Stimulated activated naive CD4-positive, alpha-beta T cell (primary cell): ENCODE measurements around the gene SHKBP1.
"Not testable (repeated sequence)": the region's sequence is repeated elsewhere in the genome, so short reads cannot be mapped to it uniquely, and the experiment has no call there.

Source experiments
- DNase-seq, 6 experiments: peaks; one replicate each; lab custom pipeline; 2025; lab: John Stamatoyannopoulos, UW

SHKBP1 gene

GRCh38 chr19:40617961-40618360, 41.3 kb downstream of the SHKBP1 start:
- DNase-seq = no peak

DNA sequence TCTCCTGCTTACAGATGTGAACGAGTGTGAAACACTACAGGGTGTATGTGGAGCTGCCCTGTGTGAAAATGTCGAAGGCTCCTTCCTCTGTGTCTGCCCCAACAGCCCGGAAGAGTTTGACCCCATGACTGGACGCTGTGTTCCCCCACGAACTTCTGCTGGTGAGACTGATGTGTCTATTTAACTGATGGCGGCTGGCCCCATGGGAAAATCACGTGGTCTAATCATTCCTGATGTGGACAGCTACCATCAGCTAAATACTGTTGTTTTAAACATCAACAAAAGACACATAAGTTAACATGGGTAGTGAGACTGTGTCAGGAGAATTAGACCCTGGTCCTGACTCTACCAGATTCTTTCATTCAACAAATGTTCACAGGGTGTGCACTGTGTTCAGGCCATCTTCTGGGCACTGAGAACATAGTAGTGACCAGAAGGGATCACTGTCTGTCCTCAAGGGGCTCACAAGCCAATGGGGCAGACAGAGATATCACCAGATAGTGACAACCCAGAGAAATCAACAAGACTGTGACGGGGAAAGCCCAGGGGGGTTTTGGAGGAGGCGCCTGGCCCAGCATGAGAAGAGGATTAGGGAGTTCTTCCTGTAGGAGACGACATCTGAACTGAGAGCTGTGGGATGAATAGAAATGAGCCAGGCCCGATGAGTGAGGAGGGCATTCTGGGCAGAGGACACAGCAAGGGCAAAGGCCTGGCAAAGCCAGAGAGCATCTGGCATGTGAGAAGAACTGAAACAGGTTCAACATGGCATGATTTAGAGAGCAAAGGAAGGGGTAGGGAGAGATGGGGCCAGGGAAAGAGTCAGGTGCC, 42.9 kb downstream of the SHKBP1 start:
- DNase-seq = no peak

DNA sequence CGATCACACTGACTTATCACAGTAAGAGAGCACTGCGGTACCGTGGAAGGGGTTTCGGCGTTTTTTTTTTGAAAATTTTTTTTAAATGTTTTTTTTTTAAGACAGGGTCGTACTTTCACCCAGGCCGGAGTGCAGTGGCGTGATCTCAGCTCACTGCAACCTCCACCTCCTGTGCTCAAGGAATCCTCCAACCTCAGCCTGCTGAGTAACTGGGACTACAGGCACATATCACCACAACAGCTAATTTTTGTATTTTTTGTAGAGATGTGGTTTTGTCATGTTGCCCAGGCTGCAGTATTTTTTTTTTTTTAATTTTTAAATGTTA, 43.5 kb downstream of the SHKBP1 start:
- no peak for DNase-seq

GRCh38 chr19:40621283-40621682, 44.6 kb downstream of the SHKBP1 start:
- no peak for DNase-seq

DNA sequence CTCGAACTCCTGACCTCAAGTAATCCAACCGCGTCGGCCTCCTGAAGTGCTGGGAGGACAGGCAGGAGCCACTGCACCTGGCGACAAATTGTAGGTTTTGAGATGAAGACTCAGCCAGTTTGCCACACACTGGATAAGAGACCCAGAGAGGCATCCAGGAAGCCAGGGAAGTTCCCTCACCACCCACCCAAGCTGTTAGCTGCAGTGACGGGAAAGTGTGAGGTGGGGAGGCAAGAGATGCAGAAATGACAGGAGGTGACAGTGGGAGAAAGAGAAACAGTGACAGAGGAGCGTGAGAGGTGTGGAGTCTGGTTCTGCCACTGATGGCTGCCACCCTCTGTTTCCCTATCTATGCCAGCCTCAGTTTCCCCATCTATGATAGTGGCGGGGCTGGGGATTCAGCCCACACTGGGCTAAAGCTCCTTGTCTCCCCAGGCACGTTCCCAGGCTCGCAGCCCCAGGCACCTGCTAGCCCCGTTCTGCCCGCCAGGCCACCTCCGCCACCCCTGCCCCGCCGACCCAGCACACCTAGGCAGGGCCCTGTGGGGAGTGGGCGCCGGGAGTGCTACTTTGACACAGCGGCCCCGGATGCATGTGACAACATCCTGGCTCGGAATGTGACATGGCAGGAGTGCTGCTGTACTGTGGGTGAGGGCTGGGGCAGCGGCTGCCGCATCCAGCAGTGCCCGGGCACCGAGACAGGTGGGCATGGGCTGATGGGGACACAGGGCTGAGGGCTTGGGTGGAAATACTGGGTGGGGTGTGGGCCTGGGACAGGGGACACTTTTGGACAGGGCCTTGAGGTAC, 45.5 kb downstream of the SHKBP1 start:
- no peak for DNase-seq

- DNase-seq = no peak
These were observed 46.1 kb downstream of the SHKBP1 start for GRCh38 chr19:40622773-40623075.

DNA sequence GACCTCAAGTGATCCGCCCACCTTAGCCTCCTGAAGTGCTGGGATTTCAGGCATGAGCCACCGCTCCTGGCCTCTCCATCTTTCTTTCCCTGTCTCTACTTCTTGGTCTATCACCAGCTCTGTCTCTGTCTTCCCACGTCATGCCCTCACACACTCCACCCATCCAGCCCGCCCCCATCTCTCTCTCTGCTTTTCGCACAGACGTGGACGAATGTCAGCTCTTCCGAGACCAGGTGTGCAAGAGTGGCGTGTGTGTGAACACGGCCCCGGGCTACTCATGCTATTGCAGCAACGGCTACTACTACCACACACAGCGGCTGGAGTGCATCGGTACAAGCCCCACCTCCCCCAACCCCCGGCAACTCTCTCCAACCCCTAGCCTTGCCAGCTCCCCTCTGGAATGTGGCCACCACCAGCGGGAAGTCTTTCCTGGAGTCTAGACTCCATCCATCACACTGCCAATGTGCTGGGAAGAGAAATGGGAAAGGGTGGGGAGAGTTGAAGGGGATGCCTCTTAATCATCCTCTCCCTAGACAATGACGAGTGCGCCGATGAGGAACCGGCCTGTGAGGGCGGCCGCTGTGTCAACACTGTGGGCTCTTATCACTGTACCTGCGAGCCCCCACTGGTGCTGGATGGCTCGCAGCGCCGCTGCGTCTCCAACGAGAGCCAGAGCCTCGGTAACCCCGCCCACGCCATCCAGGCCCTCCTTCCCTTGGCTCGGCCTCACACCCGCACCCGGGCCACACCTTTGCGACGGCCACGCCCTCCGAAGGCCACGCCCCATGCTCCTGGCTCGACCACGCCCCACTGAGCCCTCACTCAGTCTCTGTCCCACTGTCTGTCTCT, 47.0 kb downstream of the SHKBP1 start:
- no peak for DNase-seq

DNA sequence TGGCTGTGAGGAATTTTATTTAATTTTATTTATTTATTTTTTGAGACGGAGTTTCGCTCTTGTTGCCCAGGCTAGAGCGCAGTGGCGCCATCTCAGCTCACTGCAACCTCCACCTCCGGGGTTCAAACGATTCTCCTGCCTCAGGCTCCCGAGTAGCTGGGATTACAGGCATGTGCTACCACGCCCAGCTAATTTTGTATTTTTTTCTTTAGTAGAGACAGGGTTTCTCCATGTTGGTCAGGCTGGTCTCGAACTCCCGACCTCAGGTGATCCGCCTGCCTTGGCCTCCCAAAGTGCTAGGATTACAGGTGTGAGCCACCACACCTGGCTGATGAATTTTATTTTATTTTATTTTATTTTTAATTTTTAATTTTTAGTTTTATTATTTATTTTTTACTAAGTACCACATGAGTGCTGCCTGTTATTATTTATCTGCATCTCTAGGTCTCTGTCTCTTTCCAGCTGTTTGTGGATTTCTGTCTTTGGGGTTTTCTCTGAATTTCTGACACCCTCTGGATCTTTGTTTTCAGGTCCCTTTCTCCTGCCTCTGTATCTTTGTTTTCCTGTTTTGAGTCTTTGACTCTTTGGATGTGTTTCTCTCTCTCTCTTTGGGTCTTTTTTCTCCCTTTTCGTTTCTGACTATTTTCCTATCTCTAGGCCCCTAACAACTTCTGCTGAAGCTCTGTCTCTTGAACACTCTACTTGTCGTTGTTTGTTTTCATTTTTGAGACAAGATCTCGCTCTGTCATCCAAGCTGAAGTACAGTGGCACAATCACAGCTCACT, 47.9 kb downstream of the SHKBP1 start:
- DNase-seq = not testable (repeated sequence)

DNA sequence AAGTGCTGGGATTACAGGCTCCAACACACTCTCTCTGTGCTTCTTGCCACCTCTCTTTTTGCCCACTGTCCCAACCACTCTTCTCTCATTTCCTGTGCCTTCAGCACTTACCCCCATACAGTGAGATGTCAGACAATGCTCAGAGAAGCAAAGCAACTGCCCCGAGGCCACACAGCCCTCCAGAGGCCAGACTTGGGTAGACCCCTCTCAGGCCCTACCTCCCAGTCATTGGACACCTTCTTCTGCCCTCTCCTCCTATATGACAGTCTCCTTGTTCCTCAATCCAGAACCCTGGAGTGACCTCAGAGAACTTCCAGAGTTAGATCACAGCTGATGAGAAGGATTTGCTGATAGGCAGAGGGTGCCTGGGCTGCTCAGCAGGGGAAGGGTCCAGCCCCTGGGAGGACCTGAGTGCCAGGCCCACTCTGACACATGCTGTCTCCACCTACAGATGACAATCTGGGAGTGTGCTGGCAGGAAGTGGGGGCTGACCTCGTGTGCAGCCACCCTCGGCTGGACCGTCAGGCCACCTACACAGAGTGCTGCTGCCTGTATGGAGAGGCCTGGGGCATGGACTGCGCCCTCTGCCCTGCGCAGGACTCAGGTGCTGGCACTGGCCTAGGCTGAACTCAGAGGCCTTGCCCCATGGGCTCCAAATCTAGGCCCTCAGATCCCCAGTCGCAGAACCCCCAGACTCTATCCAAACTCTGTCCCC, 48.9 kb downstream of the SHKBP1 start:
- DNase-seq = no peak

- DNase-seq = no peak
These were observed 50.2 kb downstream of the SHKBP1 start for GRCh38 chr19:40626918-40627317.

DNA sequence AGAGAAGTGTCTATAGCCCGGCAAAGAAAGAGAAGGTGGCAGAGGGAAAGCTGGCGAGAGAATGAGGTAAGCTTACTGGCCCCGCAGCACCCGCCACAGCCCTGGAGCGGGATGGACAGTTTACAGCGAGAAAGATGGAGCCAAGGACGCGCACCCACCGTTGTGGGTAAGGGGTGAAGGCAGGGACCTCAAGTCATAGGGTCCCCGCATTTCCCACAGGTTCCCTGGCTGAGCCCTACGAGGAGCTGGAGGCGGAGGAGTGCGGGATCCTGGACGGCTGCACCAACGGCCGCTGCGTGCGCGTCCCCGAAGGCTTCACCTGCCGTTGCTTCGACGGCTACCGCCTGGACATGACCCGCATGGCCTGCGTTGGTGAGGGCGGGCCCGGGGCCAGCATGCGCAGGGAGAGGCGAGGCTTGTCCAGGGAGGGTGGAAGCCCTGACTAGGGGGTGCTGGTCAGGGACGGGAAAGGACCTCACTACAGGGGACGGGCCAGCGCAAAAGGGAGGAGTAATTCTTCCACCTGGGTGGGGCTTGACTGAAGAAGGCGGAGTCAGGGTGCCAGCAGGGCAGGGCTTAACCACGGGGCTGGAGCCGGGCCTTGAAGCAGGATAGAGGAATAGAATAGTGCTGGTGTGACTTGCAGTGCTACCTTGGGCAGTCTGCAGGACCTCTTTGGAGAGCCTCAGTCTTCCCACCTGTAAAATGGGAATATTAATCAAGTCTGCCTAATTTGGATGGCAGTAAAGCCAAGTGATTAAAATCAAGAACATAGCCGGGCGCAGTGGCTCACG, 51.0 kb downstream of the SHKBP1 start:
- no peak for DNase-seq

- no peak for DNase-seq
These were observed 52.7 kb downstream of the SHKBP1 start for GRCh38 chr19:40629346-40629745.

DNA sequence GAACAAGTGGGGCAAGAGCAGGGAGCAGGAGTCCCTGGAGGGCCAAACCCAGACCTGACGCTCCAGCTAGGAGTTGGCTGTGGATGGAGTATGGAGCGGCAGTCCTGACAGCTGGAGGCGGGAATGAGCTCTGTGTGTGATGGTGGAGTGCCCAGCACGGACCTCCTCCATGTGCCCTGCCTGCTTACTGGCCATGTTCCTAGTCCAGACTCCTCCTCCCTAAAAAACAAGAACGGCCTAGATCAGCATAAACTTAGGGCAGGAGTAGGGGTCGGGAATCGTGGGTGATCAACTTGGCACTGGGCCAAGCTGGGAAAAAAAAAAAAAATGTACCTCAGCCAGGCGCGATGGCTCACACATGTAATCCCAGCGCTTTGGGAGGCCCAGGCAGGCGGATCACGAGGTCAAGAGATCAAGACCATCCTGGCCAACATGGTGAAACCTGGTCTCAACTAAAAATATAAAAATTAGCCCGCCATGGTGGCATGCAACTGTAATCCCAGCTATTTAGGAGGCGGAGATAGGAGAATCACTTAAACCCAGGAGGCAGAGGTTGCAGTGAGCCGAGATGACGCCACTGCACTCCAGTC, 54.0 kb downstream of the SHKBP1 start:
- DNase-seq = no peak

GRCh38 chr19:40632311-40633036, 55.8 kb downstream of the SHKBP1 start:
- DNase-seq = no peak

GRCh38 chr19:40633207-40633606, 56.5 kb downstream of the SHKBP1 start:
- no peak for DNase-seq

DNA sequence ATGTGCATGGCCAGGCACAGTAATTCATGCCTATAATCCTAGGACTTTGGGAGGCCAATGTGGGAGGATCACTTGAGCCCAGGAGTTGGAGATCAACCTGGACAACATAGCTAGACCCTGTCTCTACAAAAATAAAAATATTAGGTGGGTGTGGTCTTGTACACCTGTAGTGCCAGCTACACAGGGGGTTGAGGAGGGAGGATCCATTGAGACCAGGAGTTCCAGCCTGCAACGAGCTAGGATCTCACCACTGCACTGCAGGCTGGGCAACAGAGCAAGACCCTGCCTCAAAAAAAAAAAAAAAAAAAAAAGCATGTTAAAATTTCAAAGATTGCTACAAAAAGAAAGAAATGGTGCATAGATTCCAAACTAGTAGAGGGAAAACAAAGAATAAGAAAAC, 61.7 kb downstream of the SHKBP1 start:
- no peak for DNase-seq

DNA sequence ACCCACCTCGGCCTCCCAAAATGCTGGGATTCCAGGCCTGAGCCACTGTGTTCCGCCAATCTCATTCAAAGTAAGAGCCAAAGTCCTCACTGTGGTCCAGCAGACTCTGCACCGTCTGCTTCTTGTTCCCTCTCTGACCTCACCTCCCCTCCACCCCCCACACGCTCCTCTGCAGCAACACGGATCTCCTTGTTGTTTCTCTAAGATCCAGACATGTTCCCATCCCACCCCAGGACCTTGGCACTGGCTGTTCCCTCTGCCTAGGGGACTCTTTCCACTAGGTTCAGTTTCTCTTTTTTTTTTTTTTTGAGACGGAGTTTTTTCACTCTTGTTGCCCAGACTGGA, 62.9 kb downstream of the SHKBP1 start:
- no peak for DNase-seq

DNA sequence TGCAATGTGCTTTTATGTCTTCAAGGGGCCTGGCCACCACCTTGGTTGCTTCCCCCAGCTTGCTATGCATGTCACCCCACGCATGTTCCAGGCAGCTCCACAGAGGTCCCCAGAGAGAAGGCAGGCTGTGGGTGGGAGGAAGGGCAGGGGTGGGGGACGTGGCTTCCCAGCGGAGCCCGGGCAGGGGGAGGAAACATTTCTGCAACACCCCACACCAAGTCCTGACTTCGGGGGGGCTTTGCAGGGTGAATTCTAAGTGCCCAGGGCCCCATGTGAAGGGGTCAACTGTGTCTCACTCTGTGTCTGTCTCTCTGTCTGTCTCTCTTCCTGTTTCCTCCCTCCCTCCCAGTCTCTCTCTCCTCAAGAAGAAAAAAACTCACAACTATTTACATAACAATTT, 64.1 kb downstream of the SHKBP1 start:
- no peak for DNase-seq
